ENCODE data around the gene SLC38A8. TPM values are rescaled to one million over a fixed set of nuclear protein-coding genes. Genes with fewer than 3 reads are reported as not detected.

The SLC38A8 gene
- total RNA-seq, 1 experiment from 2014 or later: not detected

DNA sequence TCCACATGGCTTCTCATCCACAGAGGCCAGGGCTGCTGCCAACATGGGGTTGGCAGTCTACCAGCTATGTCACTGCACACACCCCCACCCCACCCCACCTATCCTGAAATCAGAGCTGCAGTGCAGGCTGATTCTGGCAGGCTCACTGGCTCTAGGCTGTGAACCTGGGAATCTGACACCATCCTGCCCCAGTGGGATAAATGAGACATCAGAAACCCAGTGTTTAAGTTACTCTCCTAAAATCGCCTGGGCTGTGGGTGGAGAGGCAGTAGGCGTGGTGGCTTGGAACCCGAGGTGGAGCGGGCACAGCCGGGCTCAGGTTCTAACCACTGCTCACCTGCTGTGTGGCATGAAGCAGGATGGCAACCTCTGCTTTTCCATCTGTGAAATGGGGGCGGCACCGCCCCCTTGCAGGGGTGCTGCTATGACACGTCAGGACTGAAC lies 5.6 kb downstream of the SLC38A8 start:
- no peak for DNase-seq
- Histone ChIP-seq H3K27me3 (ENCODE audit: control insufficient read depth, insufficient read depth, low read length) (no peaks in the 10 kb centered on the region), H3K36me3 (replicated peaks; ENCODE audit: control insufficient read depth, insufficient read depth, low read length) (no peaks in the 10 kb centered on the region), H3K4me3 (ENCODE audit: insufficient read depth, low read depth, low read length) (no peak overlapping the region)

DNA sequence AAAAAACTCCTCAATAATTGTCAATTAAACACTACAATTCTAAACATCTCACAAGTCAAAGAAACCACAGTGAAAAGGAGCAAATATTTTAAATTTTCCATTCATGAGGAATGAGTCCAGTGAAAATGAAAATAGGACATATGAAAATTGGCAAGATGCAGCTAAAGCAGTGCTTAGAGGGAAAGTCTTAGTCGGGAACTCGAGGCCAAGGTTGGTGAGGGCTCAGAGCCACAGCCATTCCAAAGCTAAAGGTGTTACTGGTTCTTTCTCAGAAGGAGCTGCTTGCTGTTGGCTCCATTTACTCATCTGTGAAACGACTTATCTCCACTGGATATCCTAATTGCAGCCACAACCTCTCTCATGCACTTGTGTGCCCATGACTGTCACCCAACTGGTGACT lies 6.5 kb downstream of the SLC38A8 start:
- H3K27me3 ChIP-seq (ENCODE audit: control insufficient read depth, insufficient read depth, low read length): no peaks in the 10 kb centered on the region
- no peaks in the 10 kb centered on the region for H3K36me3 ChIP-seq (replicated peaks; ENCODE audit: control insufficient read depth, insufficient read depth, low read length)
- no peak for DNase-seq
- H3K4me3 ChIP-seq (ENCODE audit: insufficient read depth, low read depth, low read length): no peak overlapping the region

DNA sequence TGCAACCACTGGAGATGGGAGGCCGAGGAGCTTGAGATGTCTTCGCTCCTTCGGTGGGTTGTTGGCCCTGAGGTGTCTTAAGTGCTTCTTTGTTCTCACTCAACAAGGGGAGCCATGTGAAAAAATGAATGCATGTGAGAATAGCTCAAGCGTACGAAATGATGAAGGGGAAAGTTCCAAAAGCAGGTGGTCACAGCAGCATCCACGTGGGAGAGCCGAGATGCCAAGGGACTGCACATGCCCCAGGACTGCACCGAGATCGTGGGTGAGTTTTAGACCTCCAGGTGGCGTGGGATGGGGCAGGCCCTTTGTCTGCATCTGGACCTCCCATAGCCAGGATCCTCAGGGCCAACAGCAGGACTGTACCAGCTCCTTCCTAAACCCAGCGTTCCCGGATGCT lies 8.1 kb downstream of the SLC38A8 start:
- no peaks in the 10 kb centered on the region for H3K36me3 ChIP-seq (replicated peaks; ENCODE audit: control insufficient read depth, insufficient read depth, low read length)
- H3K27me3 ChIP-seq (ENCODE audit: control insufficient read depth, insufficient read depth, low read length): no peaks in the 10 kb centered on the region
- no peak for DNase-seq
- no peak overlapping the region for H3K4me3 ChIP-seq (ENCODE audit: insufficient read depth, low read depth, low read length)

DNA sequence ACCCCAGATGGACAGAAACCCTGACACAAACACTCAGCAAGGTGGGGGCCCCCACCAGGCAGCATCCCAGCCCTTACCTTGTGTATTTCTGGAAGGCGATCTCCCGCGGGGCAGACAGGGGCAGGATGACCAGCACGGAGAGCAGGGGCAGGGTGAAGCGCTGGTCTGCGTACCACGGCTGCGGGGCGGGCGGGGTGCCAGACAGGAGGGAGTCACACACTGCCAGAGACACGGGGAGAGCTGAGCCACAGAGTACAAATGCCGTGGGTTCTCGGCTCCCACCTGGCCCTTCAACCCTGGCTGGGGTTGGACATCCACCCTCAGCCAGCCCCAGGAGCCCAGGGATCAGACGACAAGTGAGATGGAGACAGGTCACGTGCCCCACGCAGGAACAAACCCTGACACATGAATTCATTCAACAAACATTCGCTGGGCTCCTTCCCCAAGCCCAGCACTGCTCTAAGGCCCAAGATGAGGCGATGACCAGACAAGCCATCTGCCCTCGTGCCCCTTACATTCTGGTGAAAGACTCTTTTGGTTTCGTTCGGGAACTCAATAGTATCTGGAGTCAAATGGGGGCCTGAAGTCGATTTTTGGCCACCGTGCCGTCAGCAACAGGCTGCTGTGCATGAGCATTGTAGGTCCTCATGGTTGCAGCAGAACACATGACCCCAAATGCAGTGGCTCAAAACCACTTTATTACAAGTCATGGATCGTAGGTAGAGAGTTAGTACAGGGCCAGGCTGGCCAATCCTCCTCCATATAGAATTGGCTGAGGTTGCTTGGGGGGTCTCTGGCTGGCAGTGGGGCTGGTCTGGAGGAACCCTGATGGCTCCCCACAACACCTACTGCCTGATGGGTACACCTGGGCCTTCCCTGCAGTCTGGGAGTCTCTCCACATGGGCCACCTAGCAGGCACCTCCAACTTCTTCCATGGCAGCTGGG lies 9.1 kb downstream of the SLC38A8 start:
- Histone ChIP-seq H3K4me3 (ENCODE audit: insufficient read depth, low read depth, low read length) (no peak overlapping the region), H3K36me3 (replicated peaks; ENCODE audit: control insufficient read depth, insufficient read depth, low read length) (no peaks in the 10 kb centered on the region), H3K27me3 (ENCODE audit: control insufficient read depth, insufficient read depth, low read length) (no peaks in the 10 kb centered on the region)
- peak; percentile 55 for DNase-seq

DNA sequence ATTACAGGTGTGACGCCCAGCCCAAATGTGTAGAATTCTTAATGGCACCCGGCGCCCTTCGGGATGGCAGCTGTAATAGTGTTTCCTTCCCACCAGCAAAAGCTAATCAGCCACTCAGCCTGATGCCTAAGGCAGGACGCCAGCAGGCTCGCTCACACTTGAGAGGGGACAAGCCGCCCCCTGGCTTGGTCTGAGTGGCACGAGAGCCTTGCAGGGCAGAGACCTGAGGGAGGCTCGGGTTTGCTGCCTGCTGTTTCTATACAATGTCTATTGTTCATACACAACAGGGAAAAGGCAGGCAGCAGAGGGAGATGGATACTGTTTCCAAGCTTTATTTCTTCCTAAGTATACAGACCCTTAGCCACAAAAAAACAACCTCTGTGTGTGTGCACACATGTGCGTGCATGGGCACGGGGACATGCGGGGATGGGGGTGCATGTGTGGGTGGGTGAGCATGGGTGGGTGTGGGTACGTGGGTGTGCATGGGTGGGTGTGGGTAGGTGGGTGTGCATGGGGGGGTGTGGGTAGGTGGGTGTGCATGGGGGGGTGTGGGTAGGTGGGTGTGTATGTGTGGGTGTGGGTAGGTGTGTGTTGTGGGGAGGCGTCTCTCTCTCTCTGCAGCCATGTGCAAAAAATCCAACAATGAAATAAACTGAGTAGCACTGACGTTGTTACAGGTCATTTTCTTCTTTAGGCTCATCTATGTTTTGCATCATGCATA lies 10.0 kb downstream of the SLC38A8 start:
- no peaks in the 10 kb centered on the region for H3K27me3 ChIP-seq (ENCODE audit: control insufficient read depth, insufficient read depth, low read length)
- DNase-seq: peak; percentile 80
- no peaks in the 10 kb centered on the region for H3K36me3 ChIP-seq (replicated peaks; ENCODE audit: control insufficient read depth, insufficient read depth, low read length)
- no peak overlapping the region for H3K4me3 ChIP-seq (ENCODE audit: insufficient read depth, low read depth, low read length)

DNA sequence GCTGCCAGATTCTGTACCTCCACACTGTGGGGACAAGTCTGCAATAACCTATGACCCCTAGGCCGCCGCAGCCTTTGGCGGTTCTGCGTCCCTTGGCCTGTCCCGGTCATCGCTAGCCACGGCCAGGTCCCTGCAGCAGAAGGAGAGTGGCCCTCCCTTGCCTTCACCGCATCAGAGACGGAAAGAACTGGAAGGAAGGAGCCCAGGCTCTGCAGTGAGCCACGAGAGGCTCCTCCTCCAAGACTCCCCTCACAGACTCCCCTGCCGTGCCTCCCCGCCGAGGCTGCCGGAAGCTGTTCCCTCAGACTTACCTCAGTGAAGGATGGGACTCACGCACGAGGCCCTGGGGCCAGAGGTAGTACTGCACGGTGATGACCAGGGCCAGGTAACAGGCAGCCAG lies 11.0 kb downstream of the SLC38A8 start:
- H3K36me3 ChIP-seq (replicated peaks; ENCODE audit: control insufficient read depth, insufficient read depth, low read length): no peaks in the 10 kb centered on the region
- no peaks in the 10 kb centered on the region for H3K27me3 ChIP-seq (ENCODE audit: control insufficient read depth, insufficient read depth, low read length)
- H3K4me3 ChIP-seq (ENCODE audit: insufficient read depth, low read depth, low read length): no peak overlapping the region
- DNase-seq: peak; percentile 59

DNA sequence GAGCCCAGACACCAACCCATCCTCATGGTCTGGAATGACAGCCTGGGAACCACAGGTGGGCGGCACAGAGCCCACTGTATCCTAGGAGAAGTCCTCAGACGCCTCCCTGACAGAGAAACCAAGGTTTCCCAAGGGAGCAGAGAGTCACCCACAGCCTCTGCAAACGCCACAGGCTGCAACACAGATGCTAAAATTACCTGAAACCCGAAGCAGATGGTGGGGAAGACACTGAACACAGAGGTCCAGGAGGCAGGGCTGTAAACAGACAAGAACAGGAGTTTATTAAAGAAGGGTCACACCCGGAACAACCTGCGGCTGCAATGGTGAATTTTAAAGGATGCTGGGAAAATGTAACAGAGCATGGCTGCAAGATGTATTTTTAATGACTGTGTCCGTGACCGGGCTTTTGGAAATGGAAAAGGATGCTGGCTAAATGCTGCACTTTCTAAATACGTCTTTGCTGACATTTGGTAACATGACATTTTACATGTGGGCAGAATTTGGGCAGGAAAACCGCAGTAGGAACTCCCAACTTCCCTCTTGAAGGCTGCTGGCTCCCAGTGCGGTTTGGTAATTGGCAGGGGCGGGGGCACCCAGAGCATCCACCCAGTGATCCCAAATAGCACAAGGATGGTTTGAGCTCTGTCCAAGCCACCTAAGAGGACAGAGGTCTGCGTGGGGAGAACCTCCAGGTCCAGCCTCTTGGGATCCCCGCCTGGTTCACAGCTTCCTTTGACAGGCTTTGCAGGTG lies 13.1 kb downstream of the SLC38A8 start:
- Histone ChIP-seq H3K27me3 (ENCODE audit: control insufficient read depth, insufficient read depth, low read length) (no peaks in the 10 kb centered on the region), H3K36me3 (replicated peaks; ENCODE audit: control insufficient read depth, insufficient read depth, low read length) (no peaks in the 10 kb centered on the region), H3K4me3 (ENCODE audit: insufficient read depth, low read depth, low read length) (no peak overlapping the region)
- DNase-seq: peak; percentile 43

DNA sequence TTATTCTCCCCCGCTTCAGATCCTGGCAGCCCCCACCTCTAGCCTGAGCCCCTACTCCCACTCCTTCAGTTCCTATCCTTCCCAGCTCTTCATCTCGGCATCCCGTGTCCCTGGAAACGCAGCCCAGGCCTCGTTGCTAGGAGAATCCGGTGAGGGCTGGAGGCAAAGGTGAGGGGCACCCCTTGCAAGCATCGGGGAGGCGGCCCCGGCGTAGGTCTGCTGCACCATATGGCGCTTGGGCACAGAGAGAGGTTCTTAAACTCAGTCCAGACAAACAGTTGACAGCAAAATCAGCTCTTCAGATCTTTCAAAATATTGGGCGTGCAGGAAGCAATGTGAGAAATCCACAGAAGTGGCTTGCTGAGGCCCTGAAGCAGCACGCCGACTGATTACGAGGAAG lies 15.0 kb downstream of the SLC38A8 start:
- H3K4me3 ChIP-seq (ENCODE audit: insufficient read depth, low read depth, low read length): no peak overlapping the region
- no peaks in the 10 kb centered on the region for H3K36me3 ChIP-seq (replicated peaks; ENCODE audit: control insufficient read depth, insufficient read depth, low read length)
- DNase-seq: peak; percentile 56
- H3K27me3 ChIP-seq (ENCODE audit: control insufficient read depth, insufficient read depth, low read length): no peaks in the 10 kb centered on the region

DNA sequence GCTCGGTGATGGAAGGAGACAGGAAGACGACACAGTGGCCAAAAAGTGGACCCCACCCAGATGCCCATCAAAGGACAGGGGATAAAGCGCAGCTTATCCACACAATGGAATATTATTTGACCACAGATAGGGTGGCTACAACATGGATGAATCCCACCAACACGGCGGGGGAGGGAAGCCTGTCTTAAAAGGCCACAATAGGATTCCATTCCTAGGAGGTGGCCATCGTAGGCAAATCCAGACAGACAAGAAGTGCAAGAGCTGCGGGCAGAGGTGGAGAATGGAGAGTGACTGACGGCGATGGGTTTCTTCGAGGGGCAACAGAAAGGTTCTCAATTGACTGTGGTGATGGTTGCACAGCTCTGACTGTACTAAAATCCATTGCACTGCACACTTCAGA lies 16.0 kb downstream of the SLC38A8 start:
- no peaks in the 10 kb centered on the region for H3K27me3 ChIP-seq (ENCODE audit: control insufficient read depth, insufficient read depth, low read length)
- H3K36me3 ChIP-seq (replicated peaks; ENCODE audit: control insufficient read depth, insufficient read depth, low read length): no peaks in the 10 kb centered on the region
- DNase-seq: no peak
- no peak overlapping the region for H3K4me3 ChIP-seq (ENCODE audit: insufficient read depth, low read depth, low read length)

DNA sequence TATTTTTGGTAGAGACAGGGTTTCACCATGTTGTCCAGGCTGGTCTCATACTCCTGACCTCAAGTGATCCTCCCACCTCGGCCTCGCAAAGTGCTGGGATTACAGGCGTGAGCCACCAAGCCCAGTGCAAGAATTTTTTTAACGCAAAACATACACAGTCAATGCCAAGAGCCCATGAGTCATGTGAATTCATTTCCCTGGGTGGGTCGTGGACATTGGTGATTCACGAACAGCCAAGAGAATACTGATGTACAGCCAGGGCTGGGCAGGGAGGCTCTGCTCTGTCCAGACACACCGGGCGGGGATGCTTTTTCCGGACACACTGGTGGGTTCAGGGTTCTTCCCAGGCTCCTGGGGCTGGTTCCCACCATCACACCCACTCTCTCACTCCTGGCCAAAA lies 17.7 kb downstream of the SLC38A8 start:
- no peaks in the 10 kb centered on the region for H3K36me3 ChIP-seq (replicated peaks; ENCODE audit: control insufficient read depth, insufficient read depth, low read length)
- DNase-seq: no peak
- H3K27me3 ChIP-seq (ENCODE audit: control insufficient read depth, insufficient read depth, low read length): no peaks in the 10 kb centered on the region
- H3K4me3 ChIP-seq (ENCODE audit: insufficient read depth, low read depth, low read length): no peak overlapping the region

DNA sequence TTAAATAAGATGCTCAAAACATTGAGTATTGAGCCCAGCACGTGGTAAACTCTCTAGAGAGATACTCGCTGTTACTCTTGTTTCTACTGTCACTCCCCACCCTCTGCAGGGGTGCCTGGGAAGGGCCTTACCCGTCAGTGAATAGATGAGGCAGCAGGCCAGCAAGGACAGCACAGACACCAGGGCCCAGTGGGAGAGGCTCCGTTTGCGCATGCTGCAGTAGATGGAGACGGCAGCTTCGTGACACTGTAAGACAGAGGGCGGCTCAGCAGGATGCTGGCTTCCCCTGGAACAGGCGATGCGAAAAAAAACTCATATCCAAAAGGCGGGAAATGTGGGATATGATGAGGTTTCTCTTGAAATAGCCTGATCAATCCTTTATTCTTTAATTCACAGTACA lies 20.0 kb downstream of the SLC38A8 start:
- Histone ChIP-seq H3K27me3 (ENCODE audit: control insufficient read depth, insufficient read depth, low read length) (no peaks in the 10 kb centered on the region), H3K4me3 (ENCODE audit: insufficient read depth, low read depth, low read length) (no peak overlapping the region)

DNA sequence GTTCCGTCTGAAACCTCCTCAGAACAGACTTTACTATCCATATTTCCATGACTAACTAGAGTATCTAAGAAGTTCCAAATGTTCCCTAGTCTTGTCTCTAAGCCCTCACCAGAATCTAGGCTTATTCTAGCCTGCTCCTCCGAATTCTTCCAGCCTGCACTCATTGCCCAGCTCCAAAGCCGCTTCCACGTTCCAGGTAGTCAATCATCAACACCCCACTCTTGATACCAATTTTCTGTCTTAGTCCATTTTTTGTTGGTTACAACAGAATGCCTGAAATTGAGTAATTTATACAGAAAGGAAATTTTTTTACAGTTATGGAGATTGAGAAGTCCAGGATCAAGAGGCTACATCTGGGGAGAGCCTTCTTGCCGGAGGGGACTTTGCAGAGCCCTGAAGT lies 21.1 kb downstream of the SLC38A8 start:
- H3K4me3 ChIP-seq (ENCODE audit: insufficient read depth, low read depth, low read length): no peak overlapping the region
- DNase-seq: no peak
- H3K36me3 ChIP-seq (replicated peaks; ENCODE audit: control insufficient read depth, insufficient read depth, low read length): no peaks in the 10 kb centered on the region
- H3K27me3 ChIP-seq (ENCODE audit: control insufficient read depth, insufficient read depth, low read length): no peaks in the 10 kb centered on the region

More for the DNA sequence above, 20.0 kb downstream of the SLC38A8 start:
- H3K36me3 ChIP-seq (replicated peaks; ENCODE audit: control insufficient read depth, insufficient read depth, low read length): no peaks in the 10 kb centered on the region
- DNase-seq: peak; percentile 45

DNA sequence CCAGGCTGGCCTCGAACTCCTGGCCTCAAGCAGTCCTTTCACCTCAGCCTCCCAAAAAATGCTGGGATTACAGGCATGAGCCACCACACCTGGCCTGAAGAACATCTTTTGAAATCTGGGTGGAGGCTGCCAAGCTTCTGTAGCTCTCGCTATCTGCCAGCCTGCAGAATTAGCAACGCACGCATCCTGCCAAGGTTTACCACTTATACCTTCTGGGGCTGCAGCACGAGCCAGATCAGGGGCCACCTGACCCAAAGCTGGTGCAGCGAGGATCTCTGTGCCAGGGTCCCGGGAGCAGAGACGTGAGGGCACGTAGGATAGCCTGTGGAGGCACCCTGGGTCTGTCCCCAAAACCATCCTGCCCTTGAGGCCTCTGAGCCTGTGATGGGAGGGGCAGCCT lies 22.2 kb downstream of the SLC38A8 start:
- Histone ChIP-seq H3K4me3 (ENCODE audit: insufficient read depth, low read depth, low read length) (no peak overlapping the region), H3K36me3 (replicated peaks; ENCODE audit: control insufficient read depth, insufficient read depth, low read length) (no peaks in the 10 kb centered on the region), H3K27me3 (ENCODE audit: control insufficient read depth, insufficient read depth, low read length) (no peaks in the 10 kb centered on the region)
- DNase-seq: no peak

DNA sequence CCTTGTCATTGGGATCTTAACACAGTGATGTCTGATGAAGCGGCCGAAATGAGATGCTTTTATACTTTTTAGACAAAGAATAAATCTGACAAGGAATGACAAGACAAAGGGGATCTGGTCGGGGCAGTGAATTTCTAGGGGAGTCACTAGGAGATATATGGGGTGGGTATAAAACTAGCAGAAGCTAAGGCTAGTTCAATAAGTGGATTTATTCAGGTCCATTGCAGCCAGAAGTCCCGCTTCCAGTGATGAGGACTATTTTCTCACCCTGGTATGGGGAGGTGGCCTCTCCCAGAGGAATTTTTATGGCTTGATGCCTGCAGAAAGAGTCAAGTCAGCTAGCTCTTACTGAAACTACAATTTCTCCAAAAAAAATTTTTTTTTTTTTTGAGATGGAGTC lies 23.9 kb downstream of the SLC38A8 start:
- H3K27me3 ChIP-seq (ENCODE audit: control insufficient read depth, insufficient read depth, low read length): no peaks in the 10 kb centered on the region
- DNase-seq: no peak
- H3K4me3 ChIP-seq (ENCODE audit: insufficient read depth, low read depth, low read length): no peak overlapping the region
- H3K36me3 ChIP-seq (replicated peaks; ENCODE audit: control insufficient read depth, insufficient read depth, low read length): no peaks in the 10 kb centered on the region
